ENCODE data around the gene MUCL3.
"Not testable (repeated sequence)": the region's sequence is repeated elsewhere in the genome, so short reads cannot be mapped to it uniquely, and the experiment has no call there.

Gene MUCL3

DNA sequence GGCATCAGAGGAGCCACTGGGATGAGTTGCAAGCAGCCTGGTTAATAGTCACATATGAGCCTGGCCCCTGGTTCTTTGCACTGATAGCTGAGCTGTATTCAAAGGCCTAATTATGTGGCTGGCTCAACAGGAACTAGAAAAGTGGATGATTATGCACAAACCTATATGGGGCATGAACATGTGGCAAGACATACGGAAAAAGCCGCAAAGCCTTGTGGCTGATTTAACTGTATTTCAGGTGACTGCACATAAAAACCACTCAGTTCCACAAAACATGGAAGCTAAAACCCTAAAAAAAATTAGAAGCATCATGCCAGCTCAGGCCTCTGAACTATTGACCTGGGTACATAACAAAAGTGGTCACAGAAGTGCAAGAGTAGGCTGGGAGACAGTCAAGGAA, 56.5 kb downstream of the MUCL3 start:
- TF ChIP-seq, protein P1, sequence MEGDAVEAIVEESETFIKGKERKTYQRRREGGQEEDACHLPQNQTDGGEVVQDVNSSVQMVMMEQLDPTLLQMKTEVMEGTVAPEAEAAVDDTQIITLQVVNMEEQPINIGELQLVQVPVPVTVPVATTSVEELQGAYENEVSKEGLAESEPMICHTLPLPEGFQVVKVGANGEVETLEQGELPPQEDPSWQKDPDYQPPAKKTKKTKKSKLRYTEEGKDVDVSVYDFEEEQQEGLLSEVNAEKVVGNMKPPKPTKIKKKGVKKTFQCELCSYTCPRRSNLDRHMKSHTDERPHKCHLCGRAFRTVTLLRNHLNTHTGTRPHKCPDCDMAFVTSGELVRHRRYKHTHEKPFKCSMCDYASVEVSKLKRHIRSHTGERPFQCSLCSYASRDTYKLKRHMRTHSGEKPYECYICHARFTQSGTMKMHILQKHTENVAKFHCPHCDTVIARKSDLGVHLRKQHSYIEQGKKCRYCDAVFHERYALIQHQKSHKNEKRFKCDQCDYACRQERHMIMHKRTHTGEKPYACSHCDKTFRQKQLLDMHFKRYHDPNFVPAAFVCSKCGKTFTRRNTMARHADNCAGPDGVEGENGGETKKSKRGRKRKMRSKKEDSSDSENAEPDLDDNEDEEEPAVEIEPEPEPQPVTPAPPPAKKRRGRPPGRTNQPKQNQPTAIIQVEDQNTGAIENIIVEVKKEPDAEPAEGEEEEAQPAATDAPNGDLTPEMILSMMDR (IDR thresholded peaks at IDR 0.05; ENCODE audit: unreplicated experiment in 3 of 3) = no peak
- Mint-ChIP-seq H3K36me3 (ENCODE audit: low read depth) (no peaks in the 10 kb centered on the region), H3K27ac (no peak overlapping the region), H3K4me3 (no peak overlapping the region), H3K4me1 (no peaks in the 10 kb centered on the region), H3K9me3 (peaks cover 7% of the 10 kb centered on the region), H3K27me3 (ENCODE audit: low read depth) (peaks cover 9% of the 10 kb centered on the region)

- Mint-ChIP-seq H3K4me1 (no peaks in the 10 kb centered on the region), H3K27me3 (ENCODE audit: low read depth) (peaks cover 9% of the 10 kb centered on the region), H3K4me3 (no peak overlapping the region), H3K27ac (no peak overlapping the region), H3K9me3 (peaks cover 7% of the 10 kb centered on the region), H3K36me3 (ENCODE audit: low read depth) (no peaks in the 10 kb centered on the region)
- TF ChIP-seq, protein P1 (IDR thresholded peaks at IDR 0.05; ENCODE audit: unreplicated experiment in 3 of 3) = no peak
These were observed 58.0 kb downstream of the MUCL3 start for GRCh38 chr6:30998785-30999184.

- H3K27ac Mint-ChIP-seq; H3K27me3 Mint-ChIP-seq (ENCODE audit: low read depth); H3K4me3 Mint-ChIP-seq; H3K4me1 Mint-ChIP-seq; H3K9me3 Mint-ChIP-seq; H3K36me3 Mint-ChIP-seq (ENCODE audit: low read depth): not testable (repeated sequence)
These were observed 59.5 kb downstream of the MUCL3 start for GRCh38 chr6:31000067-31000860.

DNA sequence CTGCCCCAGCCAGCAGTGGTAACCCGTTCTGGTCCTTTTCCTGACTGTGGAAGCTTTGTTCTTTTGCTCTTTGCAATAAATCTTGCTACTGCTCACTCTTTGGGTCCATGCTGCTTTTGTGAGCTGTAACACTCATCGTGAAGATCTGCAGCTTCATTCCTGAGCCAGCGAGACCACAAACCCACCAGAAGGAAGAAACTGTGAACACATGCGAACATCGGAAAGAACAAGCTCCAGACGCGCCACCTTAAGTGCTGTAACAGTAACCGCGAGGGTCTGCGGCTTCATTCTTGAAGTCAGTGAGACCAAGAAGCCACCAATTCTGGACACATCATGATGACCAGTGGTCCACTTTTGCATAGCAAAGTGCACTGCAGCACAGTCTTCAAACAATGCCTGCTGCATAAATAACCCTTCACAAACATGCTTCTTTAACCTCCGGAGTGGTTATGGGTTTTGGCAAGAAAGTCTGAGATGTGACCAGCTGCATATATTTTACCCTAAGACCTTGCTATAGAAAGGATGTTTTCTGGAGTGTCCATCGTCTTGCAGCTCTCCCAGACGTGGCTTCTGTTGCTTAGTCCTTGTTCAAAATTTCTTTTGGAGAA, 60.6 kb downstream of the MUCL3 start:
- TF ChIP-seq, protein P1 (IDR thresholded peaks at IDR 0.05; ENCODE audit: unreplicated experiment in 3 of 3) = no peak
- Mint-ChIP-seq H3K4me3 (no peak overlapping the region), H3K27ac (no peak overlapping the region), H3K36me3 (ENCODE audit: low read depth) (no peaks in the 10 kb centered on the region), H3K4me1 (no peaks in the 10 kb centered on the region), H3K27me3 (ENCODE audit: low read depth) (peaks cover under 1% of the 10 kb centered on the region), H3K9me3 (peaks cover 3% of the 10 kb centered on the region)

GRCh38 chr6:31002471-31002870, 61.7 kb downstream of the MUCL3 start:
- Mint-ChIP-seq H3K27ac (no peak overlapping the region), H3K9me3 (peaks cover 3% of the 10 kb centered on the region), H3K4me3 (no peak overlapping the region), H3K27me3 (ENCODE audit: low read depth) (no peaks in the 10 kb centered on the region), H3K36me3 (ENCODE audit: low read depth) (no peaks in the 10 kb centered on the region), H3K4me1 (peaks cover under 1% of the 10 kb centered on the region)
- TF ChIP-seq, protein P1 (IDR thresholded peaks at IDR 0.05; ENCODE audit: unreplicated experiment in 3 of 3) = no peak
